Measurements from ENCODE around the gene GPT2. TPM values are rescaled to one million over a fixed set of nuclear protein-coding genes. Genes with fewer than 3 reads are reported as not detected.

GPT2 gene
- polyA plus RNA-seq, 1 donor = 5.2 TPM

- Histone ChIP-seq H3K36me3 (ENCODE audit: control insufficient read depth, insufficient read depth, low read length) (no peaks in the 10 kb centered on the region), H3K4me3 (ENCODE audit: low read length) (no peak overlapping the region), H3K27me3 (ENCODE audit: control insufficient read depth, insufficient read depth, low read length) (peaks cover 8% of the 10 kb centered on the region), H3K27ac (ENCODE audit: low read length) (no peak overlapping the region), H3K9me3 (ENCODE audit: control insufficient read depth, low read depth, low read length) (peaks cover 4% of the 10 kb centered on the region), H3K4me1 (ENCODE audit: control insufficient read depth, insufficient read depth, low read length) (peaks cover 4% of the 10 kb centered on the region)
- 89% methylated on average over 3 of the region's 5 CpGs for WGBS (ENCODE audit: insufficient coverage, low lambda C conversion rate)
- DNase-seq = no peak
These were observed 35.1 kb upstream of the GPT2 start for GRCh38 chr16:46848768-46849764.

GRCh38 chr16:46850619-46851555, 33.3 kb upstream of the GPT2 start:
- no peak overlapping the region for H3K27ac ChIP-seq (ENCODE audit: low read length)
- H3K4me3 ChIP-seq (ENCODE audit: low read length) = no peak overlapping the region
- no peaks in the 10 kb centered on the region for H3K27me3 ChIP-seq (ENCODE audit: control insufficient read depth, insufficient read depth, low read length)
- H3K9me3 ChIP-seq (ENCODE audit: control insufficient read depth, low read depth, low read length) = no peaks in the 10 kb centered on the region
- DNase-seq = peak in 1 of 2 donors; percentile 15
- H3K4me1 ChIP-seq (ENCODE audit: control insufficient read depth, insufficient read depth, low read length) = peaks cover 4% of the 10 kb centered on the region
- no CpG with 5 or more reads among the region's 5 CpGs for WGBS (ENCODE audit: insufficient coverage, low lambda C conversion rate)
- no peaks in the 10 kb centered on the region for H3K36me3 ChIP-seq (ENCODE audit: control insufficient read depth, insufficient read depth, low read length)

GRCh38 chr16:46852130-46852529, 32.0 kb upstream of the GPT2 start:
- Histone ChIP-seq H3K27ac (ENCODE audit: low read length) (no peak overlapping the region), H3K9me3 (ENCODE audit: control insufficient read depth, low read depth, low read length) (no peaks in the 10 kb centered on the region), H3K27me3 (ENCODE audit: control insufficient read depth, insufficient read depth, low read length) (no peaks in the 10 kb centered on the region), H3K36me3 (ENCODE audit: control insufficient read depth, insufficient read depth, low read length) (no peaks in the 10 kb centered on the region), H3K4me3 (ENCODE audit: low read length) (no peak overlapping the region), H3K4me1 (ENCODE audit: control insufficient read depth, insufficient read depth, low read length) (peaks cover 4% of the 10 kb centered on the region)
- WGBS (ENCODE audit: insufficient coverage, low lambda C conversion rate) = no CpG with 5 or more reads among the region's 3 CpGs
- DNase-seq = no peak

- Histone ChIP-seq H3K4me3 (ENCODE audit: low read length) (no peak overlapping the region), H3K9me3 (ENCODE audit: control insufficient read depth, low read depth, low read length) (no peaks in the 10 kb centered on the region), H3K27ac (ENCODE audit: low read length) (no peak overlapping the region), H3K4me1 (ENCODE audit: control insufficient read depth, insufficient read depth, low read length) (peaks cover 6% of the 10 kb centered on the region), H3K36me3 (ENCODE audit: control insufficient read depth, insufficient read depth, low read length) (no peaks in the 10 kb centered on the region), H3K27me3 (ENCODE audit: control insufficient read depth, insufficient read depth, low read length) (no peaks in the 10 kb centered on the region)
- no CpG with 5 or more reads among the region's 5 CpGs for WGBS (ENCODE audit: insufficient coverage, low lambda C conversion rate)
- DNase-seq = peak; percentile 48 to 64
These were observed 30.3 kb upstream of the GPT2 start for GRCh38 chr16:46853713-46854443.

GRCh38 chr16:46854846-46855245, 29.3 kb upstream of the GPT2 start:
- WGBS (ENCODE audit: insufficient coverage, low lambda C conversion rate) = no CpG with 5 or more reads among the region's 2 CpGs
- Histone ChIP-seq H3K27me3 (ENCODE audit: control insufficient read depth, insufficient read depth, low read length) (no peaks in the 10 kb centered on the region), H3K9me3 (ENCODE audit: control insufficient read depth, low read depth, low read length) (no peaks in the 10 kb centered on the region), H3K36me3 (ENCODE audit: control insufficient read depth, insufficient read depth, low read length) (no peaks in the 10 kb centered on the region), H3K4me3 (ENCODE audit: low read length) (no peak overlapping the region), H3K4me1 (ENCODE audit: control insufficient read depth, insufficient read depth, low read length) (peaks cover 6% of the 10 kb centered on the region), H3K27ac (ENCODE audit: low read length) (no peak overlapping the region)
- no peak for DNase-seq

- 0% methylated on average over 1 of the region's 4 CpGs for WGBS (ENCODE audit: insufficient coverage, low lambda C conversion rate)
- DNase-seq = no peak
- no peak overlapping the region for H3K27ac ChIP-seq (ENCODE audit: low read length)
- peaks cover 6% of the 10 kb centered on the region for H3K4me1 ChIP-seq (ENCODE audit: control insufficient read depth, insufficient read depth, low read length)
- H3K36me3 ChIP-seq (ENCODE audit: control insufficient read depth, insufficient read depth, low read length) = no peaks in the 10 kb centered on the region
- H3K27me3 ChIP-seq (ENCODE audit: control insufficient read depth, insufficient read depth, low read length) = no peaks in the 10 kb centered on the region
- no peak overlapping the region for H3K4me3 ChIP-seq (ENCODE audit: low read length)
- H3K9me3 ChIP-seq (ENCODE audit: control insufficient read depth, low read depth, low read length) = no peaks in the 10 kb centered on the region
These were observed 28.8 kb upstream of the GPT2 start for GRCh38 chr16:46855389-46855788.

- Histone ChIP-seq H3K27me3 (ENCODE audit: control insufficient read depth, insufficient read depth, low read length) (no peaks in the 10 kb centered on the region), H3K9me3 (ENCODE audit: control insufficient read depth, low read depth, low read length) (no peaks in the 10 kb centered on the region), H3K4me1 (ENCODE audit: control insufficient read depth, insufficient read depth, low read length) (peaks cover 2% of the 10 kb centered on the region), H3K4me3 (ENCODE audit: low read length) (no peak overlapping the region), H3K36me3 (ENCODE audit: control insufficient read depth, insufficient read depth, low read length) (no peaks in the 10 kb centered on the region), H3K27ac (ENCODE audit: low read length) (no peak overlapping the region)
- DNase-seq = peak; percentile 37 to 54
- 83% methylated on average over 1 of the region's 6 CpGs for WGBS (ENCODE audit: insufficient coverage, low lambda C conversion rate)
These were observed 26.7 kb upstream of the GPT2 start for GRCh38 chr16:46857368-46857945.

GRCh38 chr16:46858151-46858550, 26.0 kb upstream of the GPT2 start:
- H3K27ac ChIP-seq (ENCODE audit: low read length) = no peak overlapping the region
- H3K9me3 ChIP-seq (ENCODE audit: control insufficient read depth, low read depth, low read length) = no peaks in the 10 kb centered on the region
- no peak for DNase-seq
- peaks cover 2% of the 10 kb centered on the region for H3K4me1 ChIP-seq (ENCODE audit: control insufficient read depth, insufficient read depth, low read length)
- no peaks in the 10 kb centered on the region for H3K27me3 ChIP-seq (ENCODE audit: control insufficient read depth, insufficient read depth, low read length)
- no peaks in the 10 kb centered on the region for H3K36me3 ChIP-seq (ENCODE audit: control insufficient read depth, insufficient read depth, low read length)
- no peak overlapping the region for H3K4me3 ChIP-seq (ENCODE audit: low read length)
- WGBS (ENCODE audit: insufficient coverage, low lambda C conversion rate) = no CpG with 5 or more reads among the region's 6 CpGs

GRCh38 chr16:46859719-46860152, 24.4 kb upstream of the GPT2 start:
- Histone ChIP-seq H3K36me3 (ENCODE audit: control insufficient read depth, insufficient read depth, low read length) (no peaks in the 10 kb centered on the region), H3K4me1 (ENCODE audit: control insufficient read depth, insufficient read depth, low read length) (peaks cover 2% of the 10 kb centered on the region), H3K9me3 (ENCODE audit: control insufficient read depth, low read depth, low read length) (no peaks in the 10 kb centered on the region), H3K27ac (ENCODE audit: low read length) (no peak overlapping the region), H3K4me3 (ENCODE audit: low read length) (no peak overlapping the region), H3K27me3 (ENCODE audit: control insufficient read depth, insufficient read depth, low read length) (no peaks in the 10 kb centered on the region)
- no CpG with 5 or more reads among the region's 5 CpGs for WGBS (ENCODE audit: insufficient coverage, low lambda C conversion rate)
- no peak for DNase-seq

All from large intestine (tissue), 3 donors.